HCT116 (cell line): ENCODE data around the gene AGAP1. TPM values are rescaled to one million over a fixed set of nuclear protein-coding genes. Genes with fewer than 3 reads are reported as not detected.

Experiments used
- ATAC-seq: fragments of 200-7000 bp; cut with Tn5 transposase; 2 replicates; pipeline ENCODE4 v1.9.1; 2020; ENCODE audit warnings: mild to moderate bottlenecking, moderate library complexity
- BruUV-seq: library from RNA; stranded (reverse); fragments of 400-500 nt; replicated peaks from 2 replicates; lab custom pipeline; 2021; lab: Mats Ljungman, UMichigan
- CTCF ChIA-PET: fragments of 300-600 bp; sonication (Branson Sonifier 250); formaldehyde crosslinking; loops from one replicate; lab custom pipeline; 2021; ENCODE audit warnings: antibody characterized with exemption; lab: Charles Lee
- POLR2A ChIA-PET: fragments of 300-600, 350-600 bp; sonication (Branson Sonifier 250); formaldehyde crosslinking; loops from one replicate; lab custom pipeline; 2021; ENCODE audit warnings: antibody characterized with exemption; lab: Charles Lee
- RAD21 ChIA-PET, 2 experiments: fragments of 300-600 bp; sonication (Branson Sonifier 250); formaldehyde crosslinking; loops; one replicate each; lab custom pipeline; 2023; ENCODE audit warnings: low total read pairs in 2 of 2; ENCODE audit not compliant: uncharacterized antibody in 2 of 2, unreplicated experiment in 2 of 2, low non-redundant PET in 1 of 2; lab: Charles Lee
- DNase-seq: peaks from one replicate; pipeline ENCODE4 v3.0.0-alpha.2; 2010; ENCODE audit warnings: low read depth, low spot score
- H2AFZ ChIP-seq: fragments of 200-600 bp; shearing (Covaris generic), sonication (generic); 2 replicates; pipeline ENCODE4 v1.6.1; 2017; ENCODE audit warnings: low read depth, mixed run types, mixed read lengths, antibody characterized with exemption, low read length; ENCODE audit not compliant: poor library complexity, severe bottlenecking
- H3K27ac ChIP-seq: 2 replicates; pipeline ENCODE4 v1.5.1; 2012; ENCODE audit warnings: low read depth, low read length
- H3K27me3 ChIP-seq: fragments of 200-600 bp; sonication (generic); 2 replicates; pipeline ENCODE4 v1.6.1; 2016; ENCODE audit warnings: mixed run types, low read length, mixed read lengths; ENCODE audit not compliant: insufficient read depth
- H3K36me3 ChIP-seq, 2 experiments: fragments of 200-500 bp in 1 of 2; fragments of 200-600 bp in 1 of 2; sonication (Bioruptor generic) in 1 of 2; sonication (generic) in 1 of 2; 2 replicates each; pipeline versions ENCODE4 v1.5.1 to v1.6.1; 2014 to 2016; ENCODE audit warnings: low read length in 2 of 2, inconsistent platforms in 1 of 2, mixed read lengths in 1 of 2, mixed run types in 1 of 2; ENCODE audit not compliant: insufficient read depth in 2 of 2, control insufficient read depth in 1 of 2
- H3K4me1 ChIP-seq, 2 experiments: fragments of 200-600 bp in 1 of 2; sonication (generic) in 1 of 2; 2 replicates each; pipeline versions ENCODE4 v1.5.1 to v1.6.1; 2012 to 2017; ENCODE audit warnings: low read length in 2 of 2, inconsistent platforms in 1 of 2, mild to moderate bottlenecking in 1 of 2, mixed read lengths in 1 of 2, mixed run types in 1 of 2, moderate library complexity in 1 of 2; ENCODE audit not compliant: insufficient read depth in 2 of 2, control insufficient read depth in 1 of 2
- H3K4me2 ChIP-seq: fragments of 200-600 bp; sonication (generic); 2 replicates; pipeline ENCODE4 v1.6.1; 2017; ENCODE audit warnings: mixed run types, low read length, mixed read lengths
- H3K4me3 ChIP-seq, 2 experiments: fragments of 200-600 bp in 1 of 2; sonication (generic) in 1 of 2; replicated peaks in 1 of 2; 2 replicates each; pipeline ENCODE4 v1.5.1; 2011 to 2016; ENCODE audit warnings: low read length in 2 of 2, control low read depth in 1 of 2, low read depth in 1 of 2, mild to moderate bottlenecking in 1 of 2, mixed read lengths in 1 of 2, mixed run types in 1 of 2
- H3K79me2 ChIP-seq: fragments of 200-600 bp; sonication (generic); 2 replicates; pipeline ENCODE4 v1.6.1; 2017; ENCODE audit warnings: mild to moderate bottlenecking, mixed run types, low read length, moderate library complexity, mixed read lengths; ENCODE audit not compliant: insufficient read depth
- H3K9ac ChIP-seq: fragments of 200-600 bp; sonication (generic); 2 replicates; pipeline ENCODE4 v1.6.1; 2016; ENCODE audit warnings: low read length, mixed read lengths
- H3K9me2 ChIP-seq: fragments of 200-600 bp; sonication (generic), shearing (Covaris generic); 2 replicates; pipeline ENCODE4 v1.6.1; 2017; ENCODE audit warnings: mixed run types, mild to moderate bottlenecking, moderate library complexity; ENCODE audit not compliant: insufficient read depth
- H3K9me3 ChIP-seq, 2 experiments: fragments of 200-500 bp in 1 of 2; fragments of 200-600 bp in 1 of 2; sonication (Bioruptor generic) in 1 of 2; sonication (generic) in 1 of 2; 2 replicates each; pipeline ENCODE4 v1.6.1; 2014 to 2017; ENCODE audit warnings: low read length in 2 of 2, mixed read lengths in 2 of 2, inconsistent platforms in 1 of 2, low read depth in 1 of 2, mild to moderate bottlenecking in 1 of 2, mixed run types in 1 of 2, moderate library complexity in 1 of 2; ENCODE audit not compliant: control insufficient read depth in 1 of 2, insufficient read depth in 1 of 2
- H4K20me1 ChIP-seq: fragments of 200-600 bp; sonication (generic), shearing (Covaris generic); 2 replicates; pipeline ENCODE4 v1.6.1; 2017; ENCODE audit warnings: mixed run types, mild to moderate bottlenecking, moderate library complexity; ENCODE audit not compliant: insufficient read depth
- CTCF ChIP-seq, 3 experiments: fragments of 200-600 bp in 1 of 3; sonication (generic) in 1 of 3; IDR thresholded peaks in 2 of 3; conservative IDR thresholded peaks in 1 of 3; 2 replicates each; pipeline ENCODE4 v1.5.1; 2012 to 2017; ENCODE audit warnings: low read depth in 2 of 3, low read length in 2 of 3, antibody characterized with exemption in 1 of 3, borderline replicate concordance in 1 of 3, control low read depth in 1 of 3, mild to moderate bottlenecking in 1 of 3, mixed read lengths in 1 of 3, mixed run types in 1 of 3, moderate library complexity in 1 of 3; ENCODE audit not compliant: insufficient read depth in 1 of 3
- EGR1 ChIP-seq: IDR thresholded peaks from 2 replicates; pipeline ENCODE4 v1.6.1; 2012; ENCODE audit warnings: low read depth
- EZH2 ChIP-seq: fragments of 200-600 bp; sonication (generic); IDR thresholded peaks from 2 replicates; pipeline ENCODE4 v1.6.1; 2017; ENCODE audit warnings: antibody characterized with exemption, mixed run types
- EZH2phosphoT487 ChIP-seq: fragments of 200-600 bp; IDR thresholded peaks from 2 replicates; pipeline ENCODE4 v1.6.1; 2018; ENCODE audit warnings: antibody characterized with exemption, borderline replicate concordance
- FOSL1 ChIP-seq: IDR thresholded peaks from 2 replicates; pipeline ENCODE4 v1.6.1; 2012; ENCODE audit warnings: low read depth
- MAX ChIP-seq: IDR thresholded peaks from 2 replicates; pipeline ENCODE4 v1.6.1; 2012
- POLR2A ChIP-seq: IDR thresholded peaks from 2 replicates; pipeline ENCODE4 v1.7.0; 2011; ENCODE audit warnings: borderline replicate concordance; ENCODE audit not compliant: insufficient read depth, insufficient read length; ENCODE audit errors: extremely low read depth
- POLR2AphosphoS5 ChIP-seq: IDR thresholded peaks from 2 replicates; pipeline ENCODE4 v1.6.1; 2011; ENCODE audit warnings: mild to moderate bottlenecking, low read depth, low read length, moderate library complexity
- SIN3A ChIP-seq: IDR thresholded peaks from 2 replicates; pipeline ENCODE4 v1.6.1; 2012; ENCODE audit warnings: low read depth
- SP1 ChIP-seq: IDR thresholded peaks from 2 replicates; pipeline ENCODE4 v1.6.1; 2012; ENCODE audit warnings: low read depth
- SRF ChIP-seq: IDR thresholded peaks from 2 replicates; pipeline ENCODE4 v1.6.1; 2012; ENCODE audit warnings: low read depth
- ZBTB33 ChIP-seq: IDR thresholded peaks from 2 replicates; pipeline ENCODE4 v1.6.1; 2011; ENCODE audit warnings: mild to moderate bottlenecking, low read length, moderate library complexity; ENCODE audit not compliant: insufficient replicate concordance; ENCODE audit errors: extremely low read depth
- ZFX ChIP-seq: fragments of 450-650 bp; IDR thresholded peaks from 2 replicates; pipeline ENCODE4 v1.6.1; 2017
- ZNF274 ChIP-seq: fragments of 200-500 bp; sonication (Bioruptor generic); IDR thresholded peaks from 2 replicates; pipeline ENCODE4 v1.6.1; 2014; ENCODE audit warnings: mild to moderate bottlenecking, low read depth, low read length, inconsistent platforms
- intact Hi-C: fragments of 100-400 bp; cut with micrococcal nuclease; formaldehyde crosslinking; loops from 2 replicates; pipeline ENCODE4 v1.10.0; 2022
- total RNA-seq: library from RNA; stranded (reverse); gene quantifications from one replicate; pipeline ENCODE4 v1.2.1, GENCODE V29; 2021; ENCODE audit not compliant: unreplicated experiment
- TF ChIP-seq, protein P1 (sequence below): IDR thresholded peaks from 2 replicates; pipeline ENCODE4 v1.6.1; 2012

Gene AGAP1
- total RNA-seq, 1 experiment from 2014 or later: 43.8 TPM

- Histone ChIP-seq H3K9me2 (no peaks in the 10 kb centered on the region), H3K4me3 (no peak overlapping the region), H3K9ac (no peak overlapping the region), H3K36me3 (peaks cover 5 to 12% of the 10 kb centered on the region in 2 experiments; a peak in 1 of 4 replicates), H3K9me3 (no peaks in the 10 kb centered on the region), H3K4me1 (peaks cover 0 to 11% of the 10 kb centered on the region in 2 experiments; a peak in 2 of 4 replicates), H3K27me3 (no peaks in the 10 kb centered on the region), H4K20me1 (no peaks in the 10 kb centered on the region), H3K79me2 (peaks cover 5% of the 10 kb centered on the region; the same call in 1 of the 2 replicates), H3K27ac (no peak overlapping the region), H2AFZ (no peak overlapping the region), H3K4me2 (no peak overlapping the region)
- CTCF ChIA-PET: interaction anchor here (1.4 to 2.2 kb wide), 5 partner anchors 32 to 631 kb away, joined by 4 to 69 read pairs (median 10); no protein-coding TSS in a partner anchor
- RAD21 ChIA-PET: interaction anchor here in 1 of 2 experiments (1.6 kb wide), 1 partner anchor 152 kb away, joined by 9 read pairs; no protein-coding TSS in a partner anchor
- POLR2A ChIA-PET: no interaction called here
- DNase-seq (no peak), ATAC-seq (no peak)
- BruUV-seq: no TSS peak
- intact Hi-C loops: loop anchor here (5.0 to 10.0 kb wide), 4 partner anchors 72 to 1192 kb away; no protein-coding TSS in a partner anchor
- TF ChIP-seq POLR2A (no peak), SIN3A (no peak)
These were observed 253.3 kb downstream of the AGAP1 start for GRCh38 chr2:235747001-235747785.

DNA sequence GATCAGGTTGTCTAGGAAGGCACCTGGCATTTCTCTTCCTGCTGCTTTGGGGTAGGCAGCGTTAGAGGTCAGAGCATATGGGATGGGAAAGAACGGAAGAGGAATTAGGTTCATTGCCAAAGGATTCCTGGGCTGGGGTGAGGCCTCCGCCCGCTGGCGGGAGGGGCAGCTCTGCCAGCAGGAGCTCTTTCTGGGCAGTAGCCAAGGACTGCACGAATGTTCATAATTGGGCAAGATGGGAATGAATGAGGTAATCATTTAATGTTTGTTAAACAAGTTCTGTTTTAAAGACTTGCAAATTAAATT is 253.9 kb downstream of the AGAP1 start:
- Histone ChIP-seq H2AFZ (no peak overlapping the region), H3K79me2 (peaks cover 5% of the 10 kb centered on the region; the same call in 1 of the 2 replicates), H3K9me3 (no peaks in the 10 kb centered on the region), H3K9me2 (no peaks in the 10 kb centered on the region), H3K4me3 (no peak overlapping the region), H3K27me3 (no peaks in the 10 kb centered on the region), H3K4me1 (peaks cover 0 to 11% of the 10 kb centered on the region in 2 experiments; a peak in 2 of 4 replicates), H4K20me1 (no peaks in the 10 kb centered on the region), H3K27ac (no peak overlapping the region), H3K36me3 (peaks cover 5 to 12% of the 10 kb centered on the region in 2 experiments; a peak in 1 of 4 replicates), H3K9ac (no peak overlapping the region), H3K4me2 (no peak overlapping the region)
- ATAC-seq (no peak), DNase-seq (no peak)
- no TSS peak for BruUV-seq
- RAD21 ChIA-PET: no interaction called here
- intact Hi-C loops: loop anchor here (5.0 to 10.0 kb wide), 4 partner anchors 73 to 1193 kb away; no protein-coding TSS in a partner anchor
- CTCF ChIA-PET: no interaction called here
- POLR2A ChIA-PET: no interaction called here
- no peak for TF ChIP-seq POLR2AphosphoS5
- TF ChIP-seq, protein P1, sequence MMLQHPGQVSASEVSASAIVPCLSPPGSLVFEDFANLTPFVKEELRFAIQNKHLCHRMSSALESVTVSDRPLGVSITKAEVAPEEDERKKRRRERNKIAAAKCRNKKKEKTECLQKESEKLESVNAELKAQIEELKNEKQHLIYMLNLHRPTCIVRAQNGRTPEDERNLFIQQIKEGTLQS: no peak
- TF ChIP-seq CTCF (IDR thresholded peaks at IDR 0.05 in 2 of 3, conservative IDR thresholded peaks at IDR 0.05 in 1 of 3; ENCODE audit: borderline replicate concordance in 1 of 3, insufficient read depth in 1 of 3, low read depth in 2 of 3, low read length in 2 of 3): no peak
- no peak for TF ChIP-seq SRF
- no peak for TF ChIP-seq MAX
- no peak for TF ChIP-seq FOSL1
- TF ChIP-seq EZH2phosphoT487: no peak
- no peak for TF ChIP-seq ZBTB33
- no peak for TF ChIP-seq EZH2
- TF ChIP-seq ZFX: no peak
- no peak for TF ChIP-seq ZNF274
- TF ChIP-seq SP1: no peak
- TF ChIP-seq EGR1: no peak
